GM23338 (cell line): ENCODE data around the gene BICRA. TPM values are rescaled to one million over a fixed set of nuclear protein-coding genes. Genes with fewer than 3 reads are reported as not detected.

Experiments
- ATAC-seq: fragments of 200-7000 bp; cut with Tn5 transposase; 3 replicates; pipeline ENCODE4 v1.9.1; 2020
- DNase-seq: peaks from one replicate; pipeline ENCODE4 v3.0.0-alpha.2; 2015; ENCODE audit warnings: low spot score
- H2AFZ ChIP-seq: fragments of 200-600 bp; sonication (generic); 2 replicates; pipeline ENCODE4 v1.8.0; 2016; ENCODE audit warnings: antibody characterized with exemption, mild to moderate bottlenecking, moderate library complexity
- H3F3A ChIP-seq: fragments of 200-600 bp; sonication (generic); replicated peaks from 2 replicates; pipeline ENCODE4 v1.8.0; 2017; ENCODE audit warnings: antibody characterized with exemption, mixed run types, low read depth
- H3K27ac ChIP-seq: fragments of 200-600 bp; sonication (generic); 2 replicates; pipeline ENCODE4 v1.6.1; 2016; ENCODE audit warnings: low read depth
- H3K27me3 ChIP-seq: fragments of 200-600 bp; sonication (generic); 2 replicates; pipeline ENCODE4 v1.8.0; 2016; ENCODE audit warnings: mild to moderate bottlenecking, mixed run types, moderate library complexity; ENCODE audit not compliant: insufficient read depth
- H3K36me3 ChIP-seq: fragments of 200-600 bp; sonication (generic); 2 replicates; pipeline ENCODE4 v1.8.0; 2016; ENCODE audit warnings: mild to moderate bottlenecking; ENCODE audit not compliant: insufficient read depth
- H3K4me1 ChIP-seq: fragments of 200-600 bp; sonication (generic); 2 replicates; pipeline ENCODE4 v1.8.0; 2016; ENCODE audit warnings: mild to moderate bottlenecking, moderate library complexity; ENCODE audit not compliant: insufficient read depth
- H3K4me2 ChIP-seq: fragments of 200-600 bp; sonication (generic); 2 replicates; pipeline ENCODE4 v1.7.1; 2017; ENCODE audit warnings: mixed run types
- H3K4me3 ChIP-seq: fragments of 200-600 bp; sonication (generic); 2 replicates; pipeline ENCODE4 v1.6.1; 2016; ENCODE audit warnings: mixed run types
- H3K79me2 ChIP-seq: fragments of 200-600 bp; sonication (generic); replicated peaks from 2 replicates; pipeline ENCODE4 v1.8.0; 2017; ENCODE audit warnings: mild to moderate bottlenecking; ENCODE audit not compliant: insufficient read depth
- H3K9me2 ChIP-seq: fragments of 200-600 bp; sonication (generic); 2 replicates; pipeline ENCODE4 v1.8.0; 2017; ENCODE audit not compliant: insufficient read depth
- H4K20me1 ChIP-seq: fragments of 200-600 bp; sonication (generic); replicated peaks from 2 replicates; pipeline ENCODE4 v1.8.0; 2017; ENCODE audit warnings: mild to moderate bottlenecking; ENCODE audit not compliant: insufficient read depth
- H3K27ac Mint-ChIP-seq: 2 replicates; pipeline ENCODE4 v1.8.0; 2020; ENCODE audit warnings: inconsistent platforms, mild to moderate bottlenecking, moderate library complexity, mixed read lengths
- H3K27me3 Mint-ChIP-seq: 3 replicates; pipeline ENCODE4 v1.8.0; 2022; ENCODE audit warnings: low read depth, mild to moderate bottlenecking, moderate library complexity, mixed read lengths, inconsistent platforms; ENCODE audit not compliant: insufficient read depth, poor library complexity
- H3K36me3 Mint-ChIP-seq: 3 replicates; pipeline ENCODE4 v1.8.0; 2021; ENCODE audit warnings: low read depth, mild to moderate bottlenecking, inconsistent platforms, moderate library complexity, mixed read lengths
- H3K4me1 Mint-ChIP-seq: 3 replicates; pipeline ENCODE4 v1.8.0; 2020; ENCODE audit warnings: mild to moderate bottlenecking, inconsistent platforms, mixed read lengths
- H3K4me3 Mint-ChIP-seq: 3 replicates; pipeline ENCODE4 v1.8.0; 2021; ENCODE audit warnings: moderate library complexity, mild to moderate bottlenecking, inconsistent platforms, mixed read lengths
- H3K9me3 Mint-ChIP-seq: 3 replicates; pipeline ENCODE4 v1.8.0; 2020; ENCODE audit warnings: moderate library complexity, mild to moderate bottlenecking, inconsistent platforms, mixed read lengths
- CREB1 ChIP-seq: fragments of 250-450 bp; sonication (Bioruptor Pico); IDR thresholded peaks from 2 replicates; pipeline ENCODE4 v1.5.0; 2020; ENCODE audit warnings: low read depth, mild to moderate bottlenecking, moderate library complexity
- CTCF ChIP-seq, 2 experiments: fragments of 200-600 bp in 1 of 2; sonication (generic) in 1 of 2; conservative IDR thresholded peaks; 2 replicates each; pipeline versions ENCODE4 v1.5.1 to v1.6.1; 2016 to 2017; ENCODE audit warnings: antibody characterized with exemption in 2 of 2, low read depth in 2 of 2, mild to moderate bottlenecking in 2 of 2, moderate library complexity in 1 of 2
- ETS1 ChIP-seq: IDR thresholded peaks from 2 replicates; pipeline ENCODE4 v1.6.1; 2016; ENCODE audit warnings: antibody characterized with exemption
- EZH2 ChIP-seq: fragments of 200-600 bp; sonication (generic); IDR thresholded peaks from one replicate; pipeline ENCODE4 v1.8.0; 2017; ENCODE audit warnings: antibody characterized with exemption, mild to moderate bottlenecking, low read depth; ENCODE audit not compliant: unreplicated experiment
- JUNB ChIP-seq: IDR thresholded peaks from one replicate; pipeline ENCODE4 v1.6.1; 2016; ENCODE audit warnings: antibody characterized with exemption; ENCODE audit not compliant: unreplicated experiment
- NANOG ChIP-seq: IDR thresholded peaks from 2 replicates; pipeline ENCODE4 v1.6.1; 2016; ENCODE audit warnings: antibody characterized with exemption, borderline replicate concordance
- STAT1 ChIP-seq: IDR thresholded peaks from one replicate; pipeline ENCODE4 v1.6.1; 2016; ENCODE audit warnings: antibody characterized with exemption; ENCODE audit not compliant: unreplicated experiment
- ZNF114 ChIP-seq: fragments of 250-450 bp; sonication (Bioruptor Pico); IDR thresholded peaks from 2 replicates; pipeline ENCODE4 v1.5.0; 2020; ENCODE audit warnings: mild to moderate bottlenecking, moderate library complexity
- ZNF331 ChIP-seq: fragments of 250-450 bp; sonication (Bioruptor Pico); IDR thresholded peaks from 2 replicates; pipeline ENCODE4 v1.5.0; 2020; ENCODE audit warnings: low read depth, mild to moderate bottlenecking, moderate library complexity
- ZNF462 ChIP-seq: fragments of 250-450 bp; sonication (Bioruptor Pico); IDR thresholded peaks from 2 replicates; pipeline ENCODE4 v1.5.0; 2020; ENCODE audit warnings: mild to moderate bottlenecking, moderate library complexity
- polyA plus RNA-seq: library from polyadenylated mRNA; unstranded; fragments of >200 nt; fragmentation: Nextera tagmentation; extraction: Ambion mirVana; gene quantifications from 2 replicates; pipeline ENCODE4 v1.2.1, GENCODE V29; 2016
- total RNA-seq: library from RNA; depleted of rRNA; stranded (reverse); fragments of >200 nt; shearing (Covaris generic); gene quantifications from 2 replicates; pipeline ENCODE4 v1.2.3, GENCODE V29; 2014

Gene BICRA
- total and polyA plus RNA-seq, 2 experiments from 2014 or later = 7.0 to 37.7 TPM

- TF ChIP-seq ZNF331 (CRISPR knock-in tag) (no peak), ZNF462 (CRISPR knock-in tag) (no peak), ETS1 (no peak), CREB1 (CRISPR knock-in tag) (no peak), NANOG (no peak)
These were observed 7.6 kb upstream of the BICRA start (continued) for GRCh38 chr19:47601180-47601904.

- Mint-ChIP-seq H3K36me3 (peaks cover 8% of the 10 kb centered on the region; the same call in 2 of the 3 replicates), H3K27ac (no peak overlapping the region; the same call in 1 of the 2 replicates), H3K9me3 (no peaks in the 10 kb centered on the region; the same call in 2 of the 3 replicates), H3K4me1 (peaks cover 12% of the 10 kb centered on the region; the same call in 2 of the 3 replicates), H3K4me3 (no peak overlapping the region), H3K27me3 (peaks cover 14% of the 10 kb centered on the region)
- Histone ChIP-seq H3K36me3 (no peaks in the 10 kb centered on the region; the same call in 1 of the 2 replicates), H3K27me3 (no peaks in the 10 kb centered on the region), H3K79me2 (peaks cover 14% of the 10 kb centered on the region), H3K4me1 (no peaks in the 10 kb centered on the region), H3K9me2 (peaks cover 2% of the 10 kb centered on the region; the same call in 1 of the 2 replicates), H3K4me2 (no peak overlapping the region), H3K27ac (no peak overlapping the region), H3F3A (peaks cover 16% of the 10 kb centered on the region), H3K4me3 (no peak overlapping the region), H2AFZ (no peak overlapping the region), H4K20me1 (no peaks in the 10 kb centered on the region; the same call in 1 of the 2 replicates)
- no peak for ATAC-seq
- no peak for DNase-seq
- TF ChIP-seq CTCF (conservative IDR thresholded peaks at IDR 0.05; ENCODE audit: low read depth in 2 of 2) (no peak), STAT1 (no peak), JUNB (no peak), EZH2 (no peak), ZNF114 (CRISPR knock-in tag) (no peak)
These were observed 5.0 kb upstream of the BICRA start for GRCh38 chr19:47603706-47604565.
